Neutrophil (primary cell): Measurements from ENCODE around the gene TPM4.

Experiments
- H3K27ac ChIP-seq: fragments of 200-600 bp; sonication (generic); 2 replicates; pipeline ENCODE4 v1.5.1; 2016; ENCODE audit warnings: mild to moderate bottlenecking, moderate library complexity
- H3K27me3 ChIP-seq: fragments of 200-600 bp; sonication (generic); 2 replicates; pipeline ENCODE4 v1.6.0; 2016; ENCODE audit warnings: mild to moderate bottlenecking
- H3K36me3 ChIP-seq: fragments of 200-600 bp; sonication (generic); 2 replicates; pipeline ENCODE4 v1.5.1; 2017
- H3K4me1 ChIP-seq, 2 experiments: fragments of 200-600 bp in 1 of 2; sonication (generic) in 1 of 2; 1 replicate in 1 of 2; 2 replicates in 1 of 2; pipeline versions ENCODE4 v1.5.1 to v1.6.1; 2013 to 2016; ENCODE audit warnings: low read depth in 1 of 2, low read length in 1 of 2, mild to moderate bottlenecking in 1 of 2, moderate library complexity in 1 of 2; ENCODE audit not compliant: control insufficient read depth in 1 of 2, insufficient read depth in 1 of 2
- H3K4me3 ChIP-seq, 2 experiments: fragments of 200-600 bp in 1 of 2; sonication (generic) in 1 of 2; 1 replicate in 1 of 2; 2 replicates in 1 of 2; pipeline ENCODE4 v1.5.1; 2013 to 2016; ENCODE audit warnings: low read depth in 1 of 2, low read length in 1 of 2, mild to moderate bottlenecking in 1 of 2, moderate library complexity in 1 of 2
- H3K9me3 ChIP-seq: fragments of 200-600 bp; sonication (generic); 2 replicates; pipeline ENCODE4 v1.5.1; 2016
- CTCF ChIP-seq: fragments of 200-600 bp; sonication (generic); IDR thresholded peaks from 2 replicates; pipeline ENCODE4 v1.5.1; 2016; ENCODE audit warnings: antibody characterized with exemption

The TPM4 gene

GRCh38 chr19:16121141-16121540, 44.8 kb downstream of the TPM4 start:
- Histone ChIP-seq H3K27me3 (no peaks in the 10 kb centered on the region), H3K4me3 (no peak overlapping the region), H3K9me3 (no peaks in the 10 kb centered on the region), H3K27ac (peak overlapping the region; percentile 95), H3K36me3 (peaks cover 77% of the 10 kb centered on the region), H3K4me1 (peaks cover 31% of the 10 kb centered on the region in 2 experiments)
- no peak for TF ChIP-seq CTCF

- H3K4me3 ChIP-seq: no peak overlapping the region
- H3K27ac ChIP-seq: no peak overlapping the region
- peaks cover 27 to 31% of the 10 kb centered on the region in 2 experiments for H3K4me1 ChIP-seq
- H3K27me3 ChIP-seq: no peaks in the 10 kb centered on the region
- peaks cover 85% of the 10 kb centered on the region for H3K36me3 ChIP-seq
- H3K9me3 ChIP-seq: no peaks in the 10 kb centered on the region
- TF ChIP-seq CTCF: no peak
Measured at GRCh38 chr19:16121967-16122366, 45.7 kb downstream of the TPM4 start.

- no peaks in the 10 kb centered on the region for H3K9me3 ChIP-seq
- no peaks in the 10 kb centered on the region for H3K27me3 ChIP-seq
- no peak for TF ChIP-seq CTCF
- peak overlapping the region; percentile 28 for H3K27ac ChIP-seq
- peaks cover under 1 to 5% of the 10 kb centered on the region in 2 experiments for H3K4me1 ChIP-seq
- peaks cover 97% of the 10 kb centered on the region for H3K36me3 ChIP-seq
- no peak overlapping the region for H3K4me3 ChIP-seq
Measured at GRCh38 chr19:16124953-16125352, 48.7 kb downstream of the TPM4 start.

- Histone ChIP-seq H3K4me3 (no peak overlapping the region), H3K36me3 (peaks cover 100% of the 10 kb centered on the region), H3K27ac (peak overlapping the region; percentile 28), H3K9me3 (no peaks in the 10 kb centered on the region), H3K4me1 (peaks cover 0 to 3% of the 10 kb centered on the region in 2 experiments), H3K27me3 (no peaks in the 10 kb centered on the region)
- TF ChIP-seq CTCF: no peak
Measured at GRCh38 chr19:16125737-16126495, 49.6 kb downstream of the TPM4 start.

GRCh38 chr19:16127080-16127479, 50.8 kb downstream of the TPM4 start:
- peaks cover 100% of the 10 kb centered on the region for H3K36me3 ChIP-seq
- H3K27ac ChIP-seq: no peak overlapping the region
- H3K27me3 ChIP-seq: no peaks in the 10 kb centered on the region
- H3K4me1 ChIP-seq: peaks cover 0 to 3% of the 10 kb centered on the region in 2 experiments
- H3K9me3 ChIP-seq: no peaks in the 10 kb centered on the region
- no peak for TF ChIP-seq CTCF
- no peak overlapping the region for H3K4me3 ChIP-seq
